HPDE6-E6E7 (cell line): ENCODE measurements around the gene ZNF547.
"Not testable (repeated sequence)": the region's sequence is repeated elsewhere in the genome, so short reads cannot be mapped to it uniquely, and the experiment has no call there.

ENCODE experiments used
- DNase-seq: peaks from one replicate; pipeline ENCODE4 v3.0.0; 2011; ENCODE audit warnings: missing footprints; ENCODE audit errors: extremely low spot score

The ZNF547 gene

GRCh38 chr19:57374179-57374578 lies 10.8 kb downstream of the ZNF547 start:
- no peak for DNase-seq

- DNase-seq, result not testable (repeated sequence)
Measured at GRCh38 chr19:57374647-57375046, 11.3 kb downstream of the ZNF547 start.

GRCh38 chr19:57376151-57376550 lies 12.8 kb downstream of the ZNF547 start:
- DNase-seq, result no peak

- no peak for DNase-seq
Measured at GRCh38 chr19:57377498-57378146, 14.3 kb downstream of the ZNF547 start.

GRCh38 chr19:57380923-57381322 lies 17.6 kb downstream of the ZNF547 start:
- no peak for DNase-seq

GRCh38 chr19:57382806-57383488 lies 19.6 kb downstream of the ZNF547 start:
- DNase-seq, result no peak

GRCh38 chr19:57389194-57389729 lies 25.9 kb downstream of the ZNF547 start:
- no peak for DNase-seq

GRCh38 chr19:57389730-57390598 lies 26.6 kb downstream of the ZNF547 start, which contains the start of gene ZNF548:
Gene ZNF548 (plus strand): TSS chr19:57389854. CDS start chr19:57390100, 246 bp downstream.
- DNase-seq, result peak; percentile 93

GRCh38 chr19:57395710-57396109 lies 32.4 kb downstream of the ZNF547 start:
- no peak for DNase-seq

- no peak for DNase-seq
Measured at GRCh38 chr19:57398868-57399267, 35.5 kb downstream of the ZNF547 start.

- no peak for DNase-seq
Measured at GRCh38 chr19:57403737-57404563, 40.6 kb downstream of the ZNF547 start.

GRCh38 chr19:57406516-57407123 lies 43.3 kb downstream of the ZNF547 start:
- DNase-seq, result peak; percentile 86

GRCh38 chr19:57410877-57411671 lies 47.7 kb downstream of the ZNF547 start, which contains the start of gene ZNF17:
Gene ZNF17 (plus strand): TSS chr19:57411161. CDS start chr19:57413616, 2,455 bp downstream.
- DNase-seq, result peak; percentile 98

GRCh38 chr19:57419439-57419838 lies 56.1 kb downstream of the ZNF547 start:
- no peak for DNase-seq

- DNase-seq, result no peak
Measured at GRCh38 chr19:57421037-57421436, 57.7 kb downstream of the ZNF547 start.
